ENCODE measurements around the gene RND1. TPM values are rescaled to one million over a fixed set of nuclear protein-coding genes. Genes with fewer than 3 reads are reported as not detected.

RND1 gene
- total and polyA plus RNA-seq, 2 experiments from 2014 or later: 9.3 to 10.4 TPM

Small RNA genes lying within 50 kb of the gene (small RNA-seq; reads per million reads assigned to genes)
- gene AC073610.1 (ENCODE audit: low replicate concordance): not detected
- not detected for gene RF00019 (ENCODE audit: low replicate concordance)
- not detected for gene RNU6-600P (ENCODE audit: low replicate concordance)

Other genes starting within 250 kb of the RND1 start
- gene KANSL2, start 183.6 kb downstream of the RND1 start, total RNA-seq (2014; rRNA removed; shearing (Covaris generic)): 71.3 and 92.5 TPM in 2 replicates
- gene KANSL2, start 183.6 kb downstream of the RND1 start, polyA plus RNA-seq (2016; fragmentation: Nextera tagmentation; extraction: Ambion mirVana): 29.3 and 35.1 TPM in 2 replicates
- 28.7 and 33.6 TPM in 2 replicates for gene CCNT1, start 149.2 kb downstream of the RND1 start, total RNA-seq (2014; rRNA removed; shearing (Covaris generic))
- gene CCNT1, start 149.2 kb downstream of the RND1 start, polyA plus RNA-seq (2016; fragmentation: Nextera tagmentation; extraction: Ambion mirVana): 9.3 and 12.8 TPM in 2 replicates
- 11.8 and 16.5 TPM in 2 replicates for gene ADCY6, start 76.8 kb downstream of the RND1 start, total RNA-seq (2014; rRNA removed; shearing (Covaris generic))
- 1.0 and 1.3 TPM in 2 replicates for gene ADCY6, start 76.8 kb downstream of the RND1 start, polyA plus RNA-seq (2016; fragmentation: Nextera tagmentation; extraction: Ambion mirVana)
- gene CACNB3, start 47.4 kb downstream of the RND1 start, total RNA-seq (2014; rRNA removed; shearing (Covaris generic)): 3.4 and 4.1 TPM in 2 replicates
- 6.2 and 6.3 TPM in 2 replicates for gene CACNB3, start 47.4 kb downstream of the RND1 start, polyA plus RNA-seq (2016; fragmentation: Nextera tagmentation; extraction: Ambion mirVana)
- gene DDX23, start 13.7 kb downstream of the RND1 start, total RNA-seq (2014; rRNA removed; shearing (Covaris generic)): 78.5 and 93.0 TPM in 2 replicates
- 31.7 and 31.8 TPM in 2 replicates for gene DDX23, start 13.7 kb downstream of the RND1 start, polyA plus RNA-seq (2016; fragmentation: Nextera tagmentation; extraction: Ambion mirVana)
- gene FKBP11, start 59.6 kb upstream of the RND1 start, total RNA-seq (2014; rRNA removed; shearing (Covaris generic)): 29.5 and 45.0 TPM in 2 replicates
- gene FKBP11, start 59.6 kb upstream of the RND1 start, polyA plus RNA-seq (2016; fragmentation: Nextera tagmentation; extraction: Ambion mirVana): 94.9 and 97.2 TPM in 2 replicates
- 125 and 130 TPM in 2 replicates for gene ARF3, start 91.6 kb upstream of the RND1 start, total RNA-seq (2014; rRNA removed; shearing (Covaris generic))
- gene ARF3, start 91.6 kb upstream of the RND1 start, polyA plus RNA-seq (2016; fragmentation: Nextera tagmentation; extraction: Ambion mirVana): 53.9 and 57.0 TPM in 2 replicates
- gene WNT10B, start 105.9 kb upstream of the RND1 start, total RNA-seq (2014; rRNA removed; shearing (Covaris generic)): 0.50 TPM in 1 of 2 replicates, not detected in the other
- not detected in 2 replicates for gene WNT10B, start 105.9 kb upstream of the RND1 start, polyA plus RNA-seq (2016; fragmentation: Nextera tagmentation; extraction: Ambion mirVana)
- not detected in 2 replicates for gene WNT1, start 112.5 kb upstream of the RND1 start, total RNA-seq (2014; rRNA removed; shearing (Covaris generic))
- not detected in 2 replicates for gene WNT1, start 112.5 kb upstream of the RND1 start, polyA plus RNA-seq (2016; fragmentation: Nextera tagmentation; extraction: Ambion mirVana)
- gene DDN, start 133.5 kb upstream of the RND1 start, total RNA-seq (2014; rRNA removed; shearing (Covaris generic)): 0.04 and 0.10 TPM in 2 replicates
- 0.12 TPM in 1 of 2 replicates, not detected in the other for gene DDN, start 133.5 kb upstream of the RND1 start, polyA plus RNA-seq (2016; fragmentation: Nextera tagmentation; extraction: Ambion mirVana)
- 27.2 and 35.4 TPM in 2 replicates for gene PRKAG1, start 152.9 kb upstream of the RND1 start, total RNA-seq (2014; rRNA removed; shearing (Covaris generic))
- gene PRKAG1, start 152.9 kb upstream of the RND1 start, polyA plus RNA-seq (2016; fragmentation: Nextera tagmentation; extraction: Ambion mirVana): 19.1 and 19.9 TPM in 2 replicates
- 86.1 and 120 TPM in 2 replicates for gene KMT2D, start 194.9 kb upstream of the RND1 start, total RNA-seq (2014; rRNA removed; shearing (Covaris generic))
- gene KMT2D, start 194.9 kb upstream of the RND1 start, polyA plus RNA-seq (2016; fragmentation: Nextera tagmentation; extraction: Ambion mirVana): 17.6 and 18.3 TPM in 2 replicates
- 6.7 and 11.8 TPM in 2 replicates for gene RHEBL1, start 204.1 kb upstream of the RND1 start, total RNA-seq (2014; rRNA removed; shearing (Covaris generic))
- 9.4 and 10.7 TPM in 2 replicates for gene RHEBL1, start 204.1 kb upstream of the RND1 start, polyA plus RNA-seq (2016; fragmentation: Nextera tagmentation; extraction: Ambion mirVana)
- gene DHH, start 228.9 kb upstream of the RND1 start, total RNA-seq (2014; rRNA removed; shearing (Covaris generic)): not detected in 2 replicates
- gene DHH, start 228.9 kb upstream of the RND1 start, polyA plus RNA-seq (2016; fragmentation: Nextera tagmentation; extraction: Ambion mirVana): 0.09 TPM in 1 of 2 replicates, not detected in the other
- gene LMBR1L, start 245.0 kb upstream of the RND1 start, total RNA-seq (2014; rRNA removed; shearing (Covaris generic)): 33.9 and 57.0 TPM in 2 replicates
- 19.8 and 24.3 TPM in 2 replicates for gene LMBR1L, start 245.0 kb upstream of the RND1 start, polyA plus RNA-seq (2016; fragmentation: Nextera tagmentation; extraction: Ambion mirVana)